ENCODE data around the gene CLEC4M.
"Not testable (repeated sequence)": the region's sequence is repeated elsewhere in the genome, so short reads cannot be mapped to it uniquely, and the experiment has no call there.

The CLEC4M gene

DNA sequence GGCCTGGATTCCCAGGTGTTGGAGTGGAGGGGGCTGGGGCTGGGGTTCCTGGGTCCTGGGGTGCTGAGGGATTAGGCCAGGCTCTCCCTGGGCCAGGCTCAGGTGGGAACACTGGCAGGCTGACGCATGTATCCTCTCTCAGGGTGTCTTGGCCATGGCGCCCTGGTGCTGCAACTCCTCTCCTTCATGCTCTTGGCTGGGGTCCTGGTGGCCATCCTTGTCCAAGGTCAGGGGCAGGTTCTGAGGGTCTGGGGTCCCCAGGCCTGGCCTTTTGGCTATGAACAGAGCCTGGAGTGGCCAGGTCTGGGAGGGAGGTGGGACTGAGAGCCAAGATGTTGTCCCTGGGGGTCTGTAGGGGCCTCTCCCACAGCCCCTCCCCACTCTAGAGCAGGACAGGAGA, 2.0 kb downstream of the CLEC4M start:
- not testable (repeated sequence) for H3K27me3 ChIP-seq (ENCODE audit: control insufficient read depth, insufficient read depth, low read length); H3K36me3 ChIP-seq (ENCODE audit: control insufficient read depth, insufficient read depth, low read length); H3K27ac ChIP-seq (ENCODE audit: low read depth, low read length); H3K4me3 ChIP-seq (ENCODE audit: low read length); H3K4me1 ChIP-seq (ENCODE audit: control insufficient read depth, insufficient read depth, low read length); H3K9ac ChIP-seq (ENCODE audit: low read length)

DNA sequence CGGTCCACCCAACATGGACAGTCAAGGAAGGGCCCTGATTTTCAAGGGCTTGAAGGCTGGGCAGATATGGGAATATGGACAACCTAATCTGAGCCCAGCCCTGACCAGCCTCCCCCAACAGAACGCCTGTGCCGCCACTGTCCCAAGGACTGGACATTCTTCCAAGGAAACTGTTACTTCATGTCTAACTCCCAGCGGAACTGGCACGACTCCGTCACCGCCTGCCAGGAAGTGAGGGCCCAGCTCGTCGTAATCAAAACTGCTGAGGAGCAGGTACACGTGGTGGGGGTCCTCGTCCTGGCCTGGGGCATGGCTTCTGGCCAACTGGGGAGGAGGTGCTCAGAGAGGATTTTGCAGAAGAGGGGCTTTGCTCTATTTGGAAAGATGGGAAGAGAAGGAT, 3.5 kb downstream of the CLEC4M start:
- Histone ChIP-seq H3K4me3 (ENCODE audit: low read length) (no peak overlapping the region), H3K27me3 (ENCODE audit: control insufficient read depth, insufficient read depth, low read length) (no peaks in the 10 kb centered on the region), H3K9ac (ENCODE audit: low read length) (no peak overlapping the region), H3K4me1 (ENCODE audit: control insufficient read depth, insufficient read depth, low read length) (no peaks in the 10 kb centered on the region), H3K27ac (ENCODE audit: low read depth, low read length) (no peak overlapping the region), H3K36me3 (ENCODE audit: control insufficient read depth, insufficient read depth, low read length) (no peaks in the 10 kb centered on the region)

GRCh38 chr19:7767487-7767886, 4.4 kb downstream of the CLEC4M start:
- Histone ChIP-seq H3K27me3 (ENCODE audit: control insufficient read depth, insufficient read depth, low read length) (no peaks in the 10 kb centered on the region), H3K36me3 (ENCODE audit: control insufficient read depth, insufficient read depth, low read length) (no peaks in the 10 kb centered on the region), H3K27ac (ENCODE audit: low read depth, low read length) (no peak overlapping the region), H3K9ac (ENCODE audit: low read length) (no peak overlapping the region), H3K4me3 (ENCODE audit: low read length) (no peak overlapping the region), H3K4me1 (ENCODE audit: control insufficient read depth, insufficient read depth, low read length) (no peaks in the 10 kb centered on the region)

DNA sequence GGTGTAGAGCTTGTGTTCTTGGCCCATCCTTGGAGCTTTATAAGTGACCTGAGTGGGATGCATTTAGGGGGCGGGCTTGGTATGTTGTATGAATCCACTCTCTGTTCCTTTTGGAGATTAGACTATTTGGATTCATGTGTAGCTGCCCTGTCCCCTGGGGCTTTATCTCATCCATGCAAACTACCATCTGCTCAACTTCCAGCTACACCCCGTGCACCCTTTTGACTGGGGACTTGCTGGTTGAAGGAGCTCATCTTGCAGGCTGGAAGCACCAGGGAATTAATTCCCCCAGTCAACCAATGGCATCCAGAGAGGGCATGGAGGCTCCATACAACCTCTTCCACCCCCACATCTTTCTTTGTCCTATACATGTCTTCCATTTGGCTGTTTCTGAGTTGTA, 6.1 kb downstream of the CLEC4M start:
- Histone ChIP-seq H3K4me3 (ENCODE audit: low read length) (no peak overlapping the region), H3K36me3 (ENCODE audit: control insufficient read depth, insufficient read depth, low read length) (no peaks in the 10 kb centered on the region), H3K9ac (ENCODE audit: low read length) (no peak overlapping the region), H3K27me3 (ENCODE audit: control insufficient read depth, insufficient read depth, low read length) (no peaks in the 10 kb centered on the region), H3K27ac (ENCODE audit: low read depth, low read length) (no peak overlapping the region), H3K4me1 (ENCODE audit: control insufficient read depth, insufficient read depth, low read length) (no peaks in the 10 kb centered on the region)

DNA sequence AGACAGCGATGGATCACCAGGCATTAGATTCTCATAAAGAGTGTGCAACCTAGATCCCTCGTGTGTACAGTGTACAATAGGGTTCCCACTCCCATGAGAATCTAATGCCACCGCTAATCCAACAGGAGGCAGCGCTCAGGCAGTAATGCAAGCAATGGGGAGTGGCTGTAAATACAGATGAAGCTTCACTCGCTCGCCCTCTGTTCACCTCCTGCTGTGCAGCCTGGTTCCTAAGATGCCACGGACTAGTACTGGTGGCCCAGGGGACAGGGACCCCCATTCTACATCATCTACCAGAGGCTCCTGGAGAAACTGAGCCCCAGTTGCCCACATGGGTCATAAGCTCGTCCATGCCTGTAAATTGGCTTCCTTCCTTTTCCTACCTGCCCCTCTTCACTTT, 8.0 kb downstream of the CLEC4M start:
- no peak overlapping the region for H3K9ac ChIP-seq (ENCODE audit: low read length)
- no peak overlapping the region for H3K27ac ChIP-seq (ENCODE audit: low read depth, low read length)
- no peaks in the 10 kb centered on the region for H3K36me3 ChIP-seq (ENCODE audit: control insufficient read depth, insufficient read depth, low read length)
- no peaks in the 10 kb centered on the region for H3K4me1 ChIP-seq (ENCODE audit: control insufficient read depth, insufficient read depth, low read length)
- no peaks in the 10 kb centered on the region for H3K27me3 ChIP-seq (ENCODE audit: control insufficient read depth, insufficient read depth, low read length)
- no peak overlapping the region for H3K4me3 ChIP-seq (ENCODE audit: low read length)

- no peaks in the 10 kb centered on the region for H3K36me3 ChIP-seq (ENCODE audit: control insufficient read depth, insufficient read depth, low read length)
- no peak overlapping the region for H3K4me3 ChIP-seq (ENCODE audit: low read length)
- H3K27me3 ChIP-seq (ENCODE audit: control insufficient read depth, insufficient read depth, low read length), result no peaks in the 10 kb centered on the region
- no peak overlapping the region for H3K9ac ChIP-seq (ENCODE audit: low read length)
- no peaks in the 10 kb centered on the region for H3K4me1 ChIP-seq (ENCODE audit: control insufficient read depth, insufficient read depth, low read length)
- H3K27ac ChIP-seq (ENCODE audit: low read depth, low read length), result no peak overlapping the region
Observed at GRCh38 chr19:7772752-7773291, 9.8 kb downstream of the CLEC4M start.

DNA sequence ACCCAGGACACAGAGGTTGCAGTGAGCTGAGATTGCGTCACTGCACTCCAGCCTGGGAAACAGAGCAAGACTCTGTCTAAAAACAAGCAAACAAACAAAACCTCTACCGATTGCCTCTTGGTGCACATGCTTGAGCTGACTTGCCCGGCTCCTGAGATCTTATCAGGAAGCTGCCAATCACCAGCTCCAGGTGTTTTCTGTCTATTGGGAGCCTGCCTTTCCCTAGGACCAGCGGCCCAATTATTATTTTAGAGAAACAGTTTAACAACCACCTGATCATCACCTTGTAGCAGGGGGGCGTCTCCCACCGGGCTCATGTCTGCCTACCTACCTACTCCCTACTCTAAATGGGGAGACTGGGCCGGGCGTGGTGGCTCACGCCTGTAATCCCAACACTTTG, 10.8 kb downstream of the CLEC4M start:
- no peaks in the 10 kb centered on the region for H3K27me3 ChIP-seq (ENCODE audit: control insufficient read depth, insufficient read depth, low read length)
- no peaks in the 10 kb centered on the region for H3K4me1 ChIP-seq (ENCODE audit: control insufficient read depth, insufficient read depth, low read length)
- H3K36me3 ChIP-seq (ENCODE audit: control insufficient read depth, insufficient read depth, low read length), result no peaks in the 10 kb centered on the region

DNA sequence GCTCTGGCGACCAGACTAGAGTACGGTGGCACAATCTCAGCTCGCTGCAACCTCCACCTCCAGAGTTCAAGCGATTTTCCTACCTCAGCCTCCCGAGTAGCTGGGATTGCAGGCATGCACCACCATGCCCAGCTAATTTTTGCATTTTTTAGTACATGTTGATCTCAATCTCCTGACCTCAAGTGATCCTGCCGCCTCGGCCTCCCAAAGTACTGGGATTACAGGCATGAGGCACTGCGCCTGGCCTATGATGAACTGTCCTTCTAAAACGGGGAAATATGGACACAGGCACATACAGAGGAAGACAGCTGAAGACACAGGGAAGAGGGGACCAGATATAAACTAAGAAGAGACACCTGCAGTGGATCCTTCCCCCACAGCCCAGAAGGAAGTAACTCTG, 12.7 kb downstream of the CLEC4M start:
- H3K27me3 ChIP-seq (ENCODE audit: control insufficient read depth, insufficient read depth, low read length), result no peaks in the 10 kb centered on the region
- no peak overlapping the region for H3K9ac ChIP-seq (ENCODE audit: low read length)
- H3K4me3 ChIP-seq (ENCODE audit: low read length), result no peak overlapping the region
- no peak overlapping the region for H3K27ac ChIP-seq (ENCODE audit: low read depth, low read length)
- H3K36me3 ChIP-seq (ENCODE audit: control insufficient read depth, insufficient read depth, low read length), result no peaks in the 10 kb centered on the region
- no peaks in the 10 kb centered on the region for H3K4me1 ChIP-seq (ENCODE audit: control insufficient read depth, insufficient read depth, low read length)

More for the DNA sequence above, 10.8 kb downstream of the CLEC4M start:
- Histone ChIP-seq H3K9ac (ENCODE audit: low read length) (no peak overlapping the region), H3K4me3 (ENCODE audit: low read length) (no peak overlapping the region), H3K27ac (ENCODE audit: low read depth, low read length) (no peak overlapping the region)

DNA sequence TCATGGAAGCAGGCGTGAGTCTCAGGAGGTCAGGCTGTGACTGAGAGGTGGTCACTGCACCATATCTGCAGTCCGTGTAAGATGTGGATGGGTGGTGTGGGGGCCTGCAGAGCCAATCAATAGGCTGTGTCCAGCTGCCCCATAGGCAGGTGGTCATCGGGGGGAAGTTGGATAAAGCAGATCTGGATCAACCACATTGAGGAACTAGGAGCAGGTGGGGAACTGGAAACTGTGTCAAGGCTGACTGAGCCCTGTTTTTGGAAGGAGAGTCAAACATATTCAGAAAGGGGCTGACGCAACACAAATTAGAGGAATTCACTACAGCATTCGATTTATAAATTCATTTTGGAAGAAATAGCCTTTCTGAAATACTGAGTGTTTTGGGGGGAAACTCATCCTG, 15.0 kb downstream of the CLEC4M start:
- H3K27ac ChIP-seq (ENCODE audit: low read depth, low read length), result no peak overlapping the region
- no peaks in the 10 kb centered on the region for H3K36me3 ChIP-seq (ENCODE audit: control insufficient read depth, insufficient read depth, low read length)
- no peaks in the 10 kb centered on the region for H3K4me1 ChIP-seq (ENCODE audit: control insufficient read depth, insufficient read depth, low read length)
- no peak overlapping the region for H3K4me3 ChIP-seq (ENCODE audit: low read length)
- H3K9ac ChIP-seq (ENCODE audit: low read length), result no peak overlapping the region
- no peaks in the 10 kb centered on the region for H3K27me3 ChIP-seq (ENCODE audit: control insufficient read depth, insufficient read depth, low read length)

DNA sequence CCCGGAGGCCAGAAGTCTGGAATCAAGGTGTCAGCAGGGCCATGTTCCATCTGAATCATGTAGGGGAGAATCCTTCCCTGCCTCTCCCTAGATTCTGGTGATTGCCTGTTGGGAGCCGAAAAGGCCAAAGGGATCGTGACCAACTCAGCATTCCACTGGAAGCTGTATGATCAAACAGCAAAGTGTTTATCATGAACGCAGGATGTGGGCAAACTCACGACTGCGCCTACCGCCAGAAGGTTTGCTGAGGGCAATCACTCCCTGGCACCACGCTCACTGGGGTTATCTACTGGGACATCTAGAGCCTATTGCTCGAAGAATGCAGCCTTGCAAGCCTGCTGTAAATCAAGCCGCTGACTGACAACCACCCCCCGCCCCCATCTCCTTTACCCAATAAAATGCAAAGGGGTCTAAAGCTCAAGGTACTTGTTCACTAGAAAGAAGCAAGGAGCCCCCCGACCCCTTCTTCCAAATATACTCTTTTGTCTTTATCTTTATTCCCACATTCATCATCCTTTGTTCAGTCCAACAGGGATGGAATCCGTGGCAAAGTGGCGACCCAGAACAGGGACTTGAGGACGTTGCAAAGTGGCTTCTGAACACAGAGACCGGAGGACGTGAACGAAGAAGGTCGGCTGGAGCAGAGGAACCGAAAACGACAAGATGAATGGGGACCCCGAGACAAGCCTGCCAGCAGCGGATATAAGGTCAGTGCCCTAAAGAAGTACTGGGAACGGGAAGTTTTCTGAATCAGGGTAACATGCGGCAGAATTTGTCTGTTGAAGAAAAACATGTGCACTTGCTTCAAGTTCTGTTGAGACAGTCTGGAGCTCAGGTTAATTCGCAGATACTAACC, 16.8 kb downstream of the CLEC4M start:
- Histone ChIP-seq H3K9ac (ENCODE audit: low read length) (no peak overlapping the region), H3K36me3 (ENCODE audit: control insufficient read depth, insufficient read depth, low read length) (no peaks in the 10 kb centered on the region), H3K4me1 (ENCODE audit: control insufficient read depth, insufficient read depth, low read length) (no peaks in the 10 kb centered on the region), H3K27ac (ENCODE audit: low read depth, low read length) (no peak overlapping the region), H3K27me3 (ENCODE audit: control insufficient read depth, insufficient read depth, low read length) (no peaks in the 10 kb centered on the region), H3K4me3 (ENCODE audit: low read length) (no peak overlapping the region)

DNA sequence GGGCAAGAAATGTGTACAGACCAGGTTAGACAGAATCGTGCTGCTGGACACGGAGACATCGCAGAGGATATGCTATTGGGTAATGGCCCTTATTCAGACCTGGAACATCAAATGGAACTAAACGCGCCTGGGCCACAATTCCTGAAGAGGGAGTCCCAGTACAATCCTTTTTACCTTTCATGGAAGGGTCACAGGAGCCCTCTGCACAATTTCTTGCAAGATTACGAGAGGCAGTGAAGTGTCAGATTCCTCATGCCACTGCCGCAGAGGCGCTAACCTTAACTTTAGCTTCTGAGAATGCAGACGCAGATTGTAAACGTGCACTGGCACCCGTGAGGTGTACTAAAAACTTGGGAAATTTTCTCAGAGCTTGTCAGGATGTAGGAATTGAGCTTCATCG, 18.1 kb downstream of the CLEC4M start:
- Histone ChIP-seq H3K36me3 (ENCODE audit: control insufficient read depth, insufficient read depth, low read length) (no peaks in the 10 kb centered on the region), H3K4me3 (ENCODE audit: low read length) (no peak overlapping the region), H3K27me3 (ENCODE audit: control insufficient read depth, insufficient read depth, low read length) (no peaks in the 10 kb centered on the region), H3K4me1 (ENCODE audit: control insufficient read depth, insufficient read depth, low read length) (no peaks in the 10 kb centered on the region), H3K27ac (ENCODE audit: low read depth, low read length) (no peak overlapping the region), H3K9ac (ENCODE audit: low read length) (no peak overlapping the region)

DNA sequence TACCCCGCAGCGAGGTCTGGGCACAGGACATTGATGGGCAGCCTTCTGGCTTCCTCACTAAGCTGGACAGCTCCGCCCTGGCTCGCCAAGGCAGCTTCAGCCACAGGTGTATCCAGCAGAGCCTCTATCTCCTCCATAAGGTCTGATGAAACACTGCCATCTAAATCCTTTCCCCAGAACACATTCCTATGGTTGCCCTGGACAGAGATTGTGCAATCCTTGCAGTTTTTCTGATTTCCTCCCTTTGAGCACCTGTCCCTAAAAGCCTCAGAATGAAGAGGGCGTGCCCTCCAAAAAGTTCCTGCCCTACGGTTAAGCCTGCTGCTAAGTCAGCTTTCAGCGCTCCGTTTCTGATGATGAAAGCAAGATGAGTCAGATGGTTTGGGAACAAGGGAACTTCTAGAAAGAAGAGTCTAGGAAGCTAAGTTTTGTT, 21.0 kb downstream of the CLEC4M start:
- Histone ChIP-seq H3K4me1 (ENCODE audit: control insufficient read depth, insufficient read depth, low read length) (no peaks in the 10 kb centered on the region), H3K36me3 (ENCODE audit: control insufficient read depth, insufficient read depth, low read length) (no peaks in the 10 kb centered on the region), H3K9ac (ENCODE audit: low read length) (no peak overlapping the region), H3K27me3 (ENCODE audit: control insufficient read depth, insufficient read depth, low read length) (peaks cover 12% of the 10 kb centered on the region), H3K4me3 (ENCODE audit: low read length) (no peak overlapping the region), H3K27ac (ENCODE audit: low read depth, low read length) (no peak overlapping the region)

GRCh38 chr19:7784856-7785255, 21.8 kb downstream of the CLEC4M start:
- Histone ChIP-seq H3K4me1 (ENCODE audit: control insufficient read depth, insufficient read depth, low read length) (no peaks in the 10 kb centered on the region), H3K27me3 (ENCODE audit: control insufficient read depth, insufficient read depth, low read length) (peaks cover 15% of the 10 kb centered on the region), H3K9ac (ENCODE audit: low read length) (no peak overlapping the region), H3K4me3 (ENCODE audit: low read length) (no peak overlapping the region), H3K27ac (ENCODE audit: low read depth, low read length) (no peak overlapping the region), H3K36me3 (ENCODE audit: control insufficient read depth, insufficient read depth, low read length) (no peaks in the 10 kb centered on the region)
